ENCODE results near the gene COA7.

Gene COA7

GRCh38 chr1:52684545-52684944 lies 13.6 kb downstream of the COA7 start:
- Histone ChIP-seq H3K4me3 (no peak overlapping the region), H3K36me3 (peaks cover 10 to 30% (median 22%) of the 10 kb centered on the region in 3 donors), H3K27me3 (no peaks in the 10 kb centered on the region), H3K27ac (no peak overlapping the region), H3K9me3 (no peaks in the 10 kb centered on the region), H3K4me1 (no peaks in the 10 kb centered on the region)
- no peak for DNase-seq
- intact Hi-C loops (cut with DNase I; ENCODE audit: low total_unique reads), result loop anchor here (10.0 kb wide), 1 partner anchor 320 kb away; the partner anchor contains the start of gene CC2D1B
- TF ChIP-seq CTCF (IDR thresholded peaks at IDR 0.05), result no peak

GRCh38 chr1:52683367-52683940 lies 14.7 kb downstream of the COA7 start:
- Histone ChIP-seq H3K27ac (no peak overlapping the region), H3K4me1 (no peaks in the 10 kb centered on the region), H3K27me3 (no peaks in the 10 kb centered on the region), H3K4me3 (no peak overlapping the region), H3K9me3 (no peaks in the 10 kb centered on the region), H3K36me3 (peaks cover 10 to 21% (median 21%) of the 10 kb centered on the region in 3 donors)
- TF ChIP-seq CTCF (IDR thresholded peaks at IDR 0.05), result no peak
- intact Hi-C loops (cut with DNase I; ENCODE audit: low total_unique reads), result loop anchor here (10.0 kb wide), 1 partner anchor 319 kb away; the partner anchor contains the start of gene CC2D1B
- DNase-seq, result no peak

- Histone ChIP-seq H3K9me3 (no peaks in the 10 kb centered on the region), H3K4me3 (no peak overlapping the region), H3K4me1 (no peaks in the 10 kb centered on the region), H3K27me3 (no peaks in the 10 kb centered on the region), H3K36me3 (no peaks in the 10 kb centered on the region), H3K27ac (no peak overlapping the region)
- TF ChIP-seq CTCF (IDR thresholded peaks at IDR 0.05), result no peak
- DNase-seq, result no peak
- intact Hi-C loops (cut with DNase I; ENCODE audit: low total_unique reads), result loop anchor here (10.0 kb wide), 1 partner anchor 316 kb away; the partner anchor contains the start of gene CC2D1B
These were observed 17.0 kb downstream of the COA7 start for GRCh38 chr1:52681136-52681535.

- Histone ChIP-seq H3K36me3 (no peaks in the 10 kb centered on the region), H3K4me3 (no peak overlapping the region), H3K9me3 (no peaks in the 10 kb centered on the region), H3K4me1 (no peaks in the 10 kb centered on the region), H3K27ac (no peak overlapping the region), H3K27me3 (no peaks in the 10 kb centered on the region)
- intact Hi-C loops (cut with DNase I; ENCODE audit: low total_unique reads), result loop anchor here (10.0 kb wide), 1 partner anchor 316 kb away; the partner anchor contains the start of gene CC2D1B
- DNase-seq, result no peak
- TF ChIP-seq CTCF (IDR thresholded peaks at IDR 0.05), result no peak
These were observed 17.8 kb downstream of the COA7 start for GRCh38 chr1:52680353-52680752.

GRCh38 chr1:52679498-52679897 lies 18.6 kb downstream of the COA7 start:
- Histone ChIP-seq H3K27ac (no peak overlapping the region), H3K9me3 (no peaks in the 10 kb centered on the region), H3K4me1 (no peaks in the 10 kb centered on the region), H3K4me3 (no peak overlapping the region), H3K36me3 (no peaks in the 10 kb centered on the region), H3K27me3 (no peaks in the 10 kb centered on the region)
- no peak for TF ChIP-seq CTCF (IDR thresholded peaks at IDR 0.05)
- intact Hi-C loops (cut with DNase I; ENCODE audit: low total_unique reads), result no loop called here
- DNase-seq, result no peak
